HepG2 (cell line): Measurements from ENCODE around the gene CPNE5. TPM values are rescaled to one million over a fixed set of nuclear protein-coding genes. Genes with fewer than 3 reads are reported as not detected.

Experiments used
- HNRNPK ChIP-seq: fragments of 200-400 bp; formaldehyde crosslinking; IDR thresholded peaks from 2 replicates; pipeline ENCODE4 v1.6.1; 2018; ENCODE audit warnings: low read length, low read depth, moderate library complexity, mild to moderate bottlenecking; ENCODE audit not compliant: poor library complexity, severe bottlenecking
- polyA plus RNA-seq, 8 experiments: library from polyadenylated mRNA; depleted of rRNA in 3 of 8; stranded (reverse) in 7 of 8; unstranded in 1 of 8; fragments of >200 nt; fragmentation: Illumina TruSeq in 4 of 8; extraction: Trizol in 4 of 8; gene quantifications; 2 replicates each; pipeline versions ENCODE4 v1.2.1 to v1.2.3, GENCODE V29; 2011 to 2016; ENCODE audit warnings: low read depth in 4 of 8, missing spikeins in 1 of 8, mixed read lengths in 1 of 8; ENCODE audit not compliant: insufficient read depth in 1 of 8
- total RNA-seq, 5 experiments: library from RNA; depleted of rRNA; stranded (reverse); fragments of >200 nt; fragmentation: Illumina TruSeq; extraction: Trizol; gene quantifications; 2 replicates each; pipeline ENCODE4 v1.2.3, GENCODE V29; 2016; ENCODE audit warnings: low read depth in 1 of 5
- TF ChIP-seq, protein P1 (sequence below): sonication (generic); formaldehyde crosslinking; IDR thresholded peaks from one replicate; pipeline ENCODE4 v1.5.1; 2020; ENCODE audit warnings: mild to moderate bottlenecking, missing genetic modification reagents; ENCODE audit errors: not compliant biosample characterization

Gene CPNE5
- total and polyA plus RNA-seq, 2 of the 13 experiments (the other 11 are each of a cell fraction or from before 2014, with no cell fraction given), result 0.16 TPM; not detected in 1

DNA sequence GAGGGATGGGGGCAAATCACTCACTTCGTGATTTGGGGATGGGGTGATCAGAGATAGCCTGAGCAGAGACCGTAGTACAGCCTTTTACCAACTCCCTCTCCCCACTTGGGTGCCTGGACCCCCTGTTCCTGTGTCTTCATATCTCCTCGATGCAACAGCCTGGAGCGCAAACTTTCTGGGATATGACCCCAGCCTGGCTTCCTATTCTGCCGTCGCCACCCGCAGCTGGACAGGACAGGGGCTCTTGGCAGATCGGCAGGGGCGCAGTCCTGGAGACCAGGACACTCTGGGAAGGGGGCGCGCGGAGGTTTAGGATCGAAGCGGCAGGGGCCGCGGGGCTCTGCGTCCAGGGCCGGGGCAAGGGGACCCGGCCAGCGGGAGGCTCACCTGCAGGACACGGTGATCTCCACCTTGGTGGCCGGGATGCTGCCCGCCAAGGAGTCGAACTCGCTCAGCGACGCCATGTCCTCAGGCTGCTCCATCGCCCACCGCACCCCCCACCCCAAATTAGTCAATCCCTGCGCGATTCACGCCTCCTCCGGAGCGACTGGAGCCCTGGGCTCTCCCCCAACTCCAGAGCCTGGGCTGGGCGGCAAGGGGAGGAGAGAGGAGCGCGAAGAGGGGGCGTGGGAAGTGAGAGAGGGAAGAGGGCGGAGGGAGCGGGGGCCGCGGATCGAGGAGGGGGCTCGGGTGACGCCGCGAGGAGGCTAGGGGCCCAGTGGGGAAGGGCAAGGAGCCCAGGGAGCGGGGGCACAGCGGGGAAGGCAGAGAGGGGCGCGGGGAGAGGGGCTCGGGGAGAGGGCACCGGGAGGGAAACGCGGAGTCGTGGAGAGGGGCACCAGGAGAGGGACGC is at the start of gene CPNE5 (continued):
- TF ChIP-seq, protein P1, sequence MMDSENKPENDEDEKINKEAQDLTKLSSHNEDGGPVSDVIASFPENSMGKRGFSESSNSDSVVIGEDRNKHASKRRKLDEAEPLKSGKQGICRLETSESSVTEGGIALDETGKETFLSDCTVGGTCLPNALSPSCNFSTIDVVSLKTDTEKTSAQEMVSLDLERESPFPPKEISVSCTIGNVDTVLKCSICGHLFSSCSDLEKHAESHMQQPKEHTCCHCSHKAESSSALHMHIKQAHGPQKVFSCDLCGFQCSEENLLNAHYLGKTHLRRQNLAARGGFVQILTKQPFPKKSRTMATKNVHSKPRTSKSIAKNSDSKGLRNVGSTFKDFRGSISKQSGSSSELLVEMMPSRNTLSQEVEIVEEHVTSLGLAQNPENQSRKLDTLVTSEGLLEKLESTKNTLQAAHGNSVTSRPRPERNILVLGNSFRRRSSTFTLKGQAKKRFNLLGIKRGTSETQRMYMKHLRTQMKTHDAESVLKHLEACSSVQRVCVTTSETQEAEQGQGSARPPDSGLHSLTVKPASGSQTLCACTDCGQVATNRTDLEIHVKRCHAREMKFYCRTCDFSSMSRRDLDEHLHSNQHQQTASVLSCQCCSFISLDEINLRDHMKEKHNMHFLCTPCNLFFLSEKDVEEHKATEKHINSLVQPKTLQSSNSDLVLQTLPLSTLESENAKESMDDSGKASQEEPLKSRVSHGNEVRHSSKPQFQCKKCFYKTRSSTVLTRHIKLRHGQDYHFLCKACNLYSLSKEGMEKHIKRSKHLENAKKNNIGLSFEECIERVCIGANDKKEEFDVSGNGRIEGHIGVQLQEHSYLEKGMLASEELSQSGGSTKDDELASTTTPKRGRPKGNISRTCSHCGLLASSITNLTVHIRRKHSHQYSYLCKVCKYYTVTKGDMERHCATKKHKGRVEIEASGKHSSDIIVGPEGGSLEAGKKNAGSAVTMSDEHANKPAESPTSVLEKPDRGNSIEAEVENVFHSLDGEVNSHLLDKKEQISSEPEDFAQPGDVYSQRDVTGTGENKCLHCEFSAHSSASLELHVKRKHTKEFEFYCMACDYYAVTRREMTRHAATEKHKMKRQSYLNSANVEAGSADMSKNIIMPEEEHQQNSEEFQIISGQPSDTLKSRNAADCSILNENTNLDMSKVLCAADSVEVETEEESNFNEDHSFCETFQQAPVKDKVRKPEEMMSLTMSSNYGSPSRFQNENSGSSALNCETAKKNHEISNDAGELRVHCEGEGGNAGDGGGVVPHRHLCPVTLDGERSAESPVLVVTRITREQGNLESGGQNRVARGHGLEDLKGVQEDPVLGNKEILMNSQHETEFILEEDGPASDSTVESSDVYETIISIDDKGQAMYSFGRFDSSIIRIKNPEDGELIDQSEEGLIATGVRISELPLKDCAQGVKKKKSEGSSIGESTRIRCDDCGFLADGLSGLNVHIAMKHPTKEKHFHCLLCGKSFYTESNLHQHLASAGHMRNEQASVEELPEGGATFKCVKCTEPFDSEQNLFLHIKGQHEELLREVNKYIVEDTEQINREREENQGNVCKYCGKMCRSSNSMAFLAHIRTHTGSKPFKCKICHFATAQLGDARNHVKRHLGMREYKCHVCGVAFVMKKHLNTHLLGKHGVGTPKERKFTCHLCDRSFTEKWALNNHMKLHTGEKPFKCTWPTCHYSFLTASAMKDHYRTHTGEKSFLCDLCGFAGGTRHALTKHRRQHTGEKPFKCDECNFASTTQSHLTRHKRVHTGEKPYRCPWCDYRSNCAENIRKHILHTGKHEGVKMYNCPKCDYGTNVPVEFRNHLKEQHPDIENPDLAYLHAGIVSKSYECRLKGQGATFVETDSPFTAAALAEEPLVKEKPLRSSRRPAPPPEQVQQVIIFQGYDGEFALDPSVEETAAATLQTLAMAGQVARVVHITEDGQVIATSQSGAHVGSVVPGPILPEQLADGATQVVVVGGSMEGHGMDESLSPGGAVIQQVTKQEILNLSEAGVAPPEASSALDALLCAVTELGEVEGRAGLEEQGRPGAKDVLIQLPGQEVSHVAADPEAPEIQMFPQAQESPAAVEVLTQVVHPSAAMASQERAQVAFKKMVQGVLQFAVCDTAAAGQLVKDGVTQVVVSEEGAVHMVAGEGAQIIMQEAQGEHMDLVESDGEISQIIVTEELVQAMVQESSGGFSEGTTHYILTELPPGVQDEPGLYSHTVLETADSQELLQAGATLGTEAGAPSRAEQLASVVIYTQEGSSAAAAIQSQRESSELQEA (CRISPR knock-in tag), result peak; percentile 32
- peak; percentile 44 for TF ChIP-seq HNRNPK
